Erythroblast (primary cell): ENCODE measurements around the gene INTS6.

ENCODE experiments used
- GATA1 ChIP-seq: IDR thresholded peaks from 2 replicates; pipeline ENCODE4 v1.6.1; 2011; ENCODE audit warnings: low read depth, mild to moderate bottlenecking, control low read depth, low read length, moderate library complexity
- POLR2A ChIP-seq: IDR thresholded peaks from 2 replicates; pipeline ENCODE4 v1.6.1; 2011; ENCODE audit warnings: mild to moderate bottlenecking, low read length

DNA sequence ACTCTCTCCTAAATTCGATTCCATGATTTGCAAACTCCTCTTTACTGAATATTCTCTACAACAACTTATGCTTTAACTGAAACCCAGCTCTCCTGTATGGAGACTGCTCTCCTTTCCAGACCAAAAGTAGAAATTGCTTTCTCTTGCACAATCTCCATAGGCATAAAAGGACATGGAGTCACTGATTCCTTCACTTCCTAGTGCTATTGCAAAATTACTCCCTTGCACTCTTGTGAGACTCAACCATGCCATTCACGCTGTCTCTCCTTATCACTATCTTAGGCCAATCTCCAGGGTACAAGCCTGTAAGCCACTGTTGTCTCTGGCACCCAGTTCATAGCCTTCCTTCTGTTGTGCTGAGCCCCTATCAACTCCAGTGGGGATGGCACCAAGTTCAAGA is 82.7 kb downstream of the INTS6 start:
- TF ChIP-seq POLR2A, result no peak
- TF ChIP-seq GATA1, result no peak
